SH-SY5Y (cell line): ENCODE data around the gene TRIM7.

ENCODE experiments used
- GATA2 ChIP-seq: IDR thresholded peaks from 2 replicates; pipeline ENCODE4 v1.6.1; 2011; ENCODE audit warnings: mild to moderate bottlenecking, low read depth, low read length
- GATA3 ChIP-seq: IDR thresholded peaks from 2 replicates; pipeline ENCODE4 v1.6.1; 2011; ENCODE audit warnings: low read depth, mild to moderate bottlenecking, low read length, moderate library complexity

DNA sequence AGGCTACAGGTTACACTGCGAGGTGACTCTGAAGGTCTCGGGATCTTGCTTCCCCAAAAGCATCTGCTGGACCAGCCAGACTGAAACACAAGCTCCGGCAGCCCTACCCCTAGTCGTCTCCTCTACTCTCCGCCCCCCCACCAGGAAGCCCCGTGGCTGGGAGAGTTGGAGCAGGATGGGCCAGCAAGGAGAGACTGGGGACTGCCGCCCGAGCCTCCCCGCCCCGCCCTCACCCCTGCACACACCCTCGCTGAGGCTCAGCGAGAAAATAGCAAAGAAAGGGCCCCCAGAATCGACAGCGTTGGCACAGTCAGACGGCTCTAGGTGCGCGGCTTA lies 1.3 kb downstream of the TRIM7 start:
- TF ChIP-seq GATA3 (no peak), GATA2 (no peak)
